Esophagus muscularis mucosa (tissue), 4 donors: ENCODE measurements around the gene ENPP3.

ENCODE experiments used
- CTCF ChIP-seq, 3 experiments: fragments of 200-600 bp in 2 of 3; fragments of 450-650 bp in 1 of 3; sonication (generic) in 2 of 3; IDR thresholded peaks; one replicate each; pipeline ENCODE4 v1.5.1; 2017 to 2019; ENCODE audit warnings: antibody characterized with exemption in 3 of 3, mild to moderate bottlenecking in 2 of 3, moderate library complexity in 1 of 3
- EP300 ChIP-seq: sonication (generic); formaldehyde crosslinking; IDR thresholded peaks from one replicate; pipeline ENCODE4 v1.6.1; 2017; ENCODE audit warnings: antibody characterized with exemption
- POLR2A ChIP-seq: fragments of 450-650 bp; IDR thresholded peaks from one replicate; pipeline ENCODE4 v1.6.1; 2017; ENCODE audit warnings: antibody characterized with exemption, moderate library complexity, mild to moderate bottlenecking, low read depth

GRCh38 chr6:131681585-131681984 lies 44.5 kb downstream of the ENPP3 start:
- no peak for TF ChIP-seq POLR2A
- no peak for TF ChIP-seq EP300
- no peak for TF ChIP-seq CTCF (IDR thresholded peaks at IDR 0.05)
